GM19372 (cell line): ENCODE results near the gene PLCL2.
"Not testable (repeated sequence)": the region's sequence is repeated elsewhere in the genome, so short reads cannot be mapped to it uniquely, and the experiment has no call there.

ENCODE experiments used
- ATAC-seq: cut with Tn5 transposase; IDR thresholded peaks from one replicate; pipeline ENCODE4 v1.9.1; 2021; ENCODE audit warnings: mild to moderate bottlenecking, low read depth, moderate library complexity; ENCODE audit not compliant: unreplicated experiment

PLCL2 gene

GRCh38 chr3:16944356-16944755 is 59.6 kb downstream of the PLCL2 start:
- no peak for ATAC-seq

- no peak for ATAC-seq
Observed at GRCh38 chr3:16945330-16945729, 60.6 kb downstream of the PLCL2 start.

GRCh38 chr3:16950282-16950681 is 65.5 kb downstream of the PLCL2 start:
- no peak for ATAC-seq

GRCh38 chr3:16950845-16951244 is 66.1 kb downstream of the PLCL2 start:
- no peak for ATAC-seq

- not testable (repeated sequence) for ATAC-seq
Observed at GRCh38 chr3:16957852-16958251, 73.1 kb downstream of the PLCL2 start.

- no peak for ATAC-seq
Observed at GRCh38 chr3:16960125-16960524, 75.4 kb downstream of the PLCL2 start.

- no peak for ATAC-seq
Observed at GRCh38 chr3:16961621-16962205, 77.0 kb downstream of the PLCL2 start.

- ATAC-seq: no peak
Observed at GRCh38 chr3:16975083-16975482, 90.3 kb downstream of the PLCL2 start.

- ATAC-seq: no peak
Observed at GRCh38 chr3:16978234-16978920, 93.6 kb downstream of the PLCL2 start.

GRCh38 chr3:16978921-16979271 is 94.1 kb downstream of the PLCL2 start:
- no peak for ATAC-seq

- not testable (repeated sequence) for ATAC-seq
Observed at GRCh38 chr3:16979769-16980515, 95.2 kb downstream of the PLCL2 start.

- ATAC-seq: not testable (repeated sequence)
Observed at GRCh38 chr3:16980526-16980925, 95.8 kb downstream of the PLCL2 start.

GRCh38 chr3:16982460-16982859 is 97.7 kb downstream of the PLCL2 start:
- ATAC-seq: no peak

GRCh38 chr3:16985608-16986007 is 100.9 kb downstream of the PLCL2 start:
- no peak for ATAC-seq

- ATAC-seq: no peak
Observed at GRCh38 chr3:16987141-16987540, 102.4 kb downstream of the PLCL2 start.

- ATAC-seq: no peak
Observed at GRCh38 chr3:16990163-16990562, 105.4 kb downstream of the PLCL2 start.

- ATAC-seq: no peak
Observed at GRCh38 chr3:16992198-16992597, 107.4 kb downstream of the PLCL2 start.

- no peak for ATAC-seq
Observed at GRCh38 chr3:16993227-16993626, 108.5 kb downstream of the PLCL2 start.

GRCh38 chr3:16994854-16995525 is 110.2 kb downstream of the PLCL2 start:
- no peak for ATAC-seq

GRCh38 chr3:16995601-16996000 is 110.8 kb downstream of the PLCL2 start:
- ATAC-seq: no peak

GRCh38 chr3:16998236-16998923 is 113.6 kb downstream of the PLCL2 start:
- ATAC-seq: no peak
